Measurements from ENCODE around the gene ACBD3.

DNA sequence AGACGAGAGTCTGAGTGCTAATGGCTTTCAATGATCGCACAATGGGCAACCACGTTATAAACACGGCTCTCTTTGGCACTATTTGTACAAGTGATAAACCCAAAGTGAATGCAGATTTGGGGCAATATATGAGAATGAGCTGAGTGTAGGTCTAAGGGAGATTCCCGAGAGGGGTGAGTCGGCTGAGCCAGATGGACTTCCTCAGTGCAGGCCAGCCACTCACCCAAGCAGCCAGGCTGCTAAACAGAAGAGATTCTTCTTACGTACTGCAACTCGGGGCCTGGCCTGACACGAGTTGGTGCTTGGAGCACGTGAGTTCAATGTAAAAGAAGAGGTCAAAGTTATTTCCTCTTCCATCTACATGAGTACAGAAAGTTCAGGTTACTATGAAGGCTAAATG is 30.7 kb upstream of the ACBD3 start:
- TF ChIP-seq, protein P1, sequence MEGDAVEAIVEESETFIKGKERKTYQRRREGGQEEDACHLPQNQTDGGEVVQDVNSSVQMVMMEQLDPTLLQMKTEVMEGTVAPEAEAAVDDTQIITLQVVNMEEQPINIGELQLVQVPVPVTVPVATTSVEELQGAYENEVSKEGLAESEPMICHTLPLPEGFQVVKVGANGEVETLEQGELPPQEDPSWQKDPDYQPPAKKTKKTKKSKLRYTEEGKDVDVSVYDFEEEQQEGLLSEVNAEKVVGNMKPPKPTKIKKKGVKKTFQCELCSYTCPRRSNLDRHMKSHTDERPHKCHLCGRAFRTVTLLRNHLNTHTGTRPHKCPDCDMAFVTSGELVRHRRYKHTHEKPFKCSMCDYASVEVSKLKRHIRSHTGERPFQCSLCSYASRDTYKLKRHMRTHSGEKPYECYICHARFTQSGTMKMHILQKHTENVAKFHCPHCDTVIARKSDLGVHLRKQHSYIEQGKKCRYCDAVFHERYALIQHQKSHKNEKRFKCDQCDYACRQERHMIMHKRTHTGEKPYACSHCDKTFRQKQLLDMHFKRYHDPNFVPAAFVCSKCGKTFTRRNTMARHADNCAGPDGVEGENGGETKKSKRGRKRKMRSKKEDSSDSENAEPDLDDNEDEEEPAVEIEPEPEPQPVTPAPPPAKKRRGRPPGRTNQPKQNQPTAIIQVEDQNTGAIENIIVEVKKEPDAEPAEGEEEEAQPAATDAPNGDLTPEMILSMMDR (IDR thresholded peaks at IDR 0.05; ENCODE audit: low read depth, low read length, poor library complexity, severe bottlenecking): no peak
- TF ChIP-seq EZH2phosphoT487 (IDR thresholded peaks at IDR 0.05; ENCODE audit: borderline replicate concordance, low read length): no peak

Measured in DOHH2 (cell line).